ENCODE measurements around the gene C2orf15. TPM values are rescaled to one million over a fixed set of nuclear protein-coding genes. Genes with fewer than 3 reads are reported as not detected.
A peak's percentile ranks its signal among the peaks of the same experiment; 100 is the strongest.

Gene C2orf15
- total and polyA plus RNA-seq, 9 of the 15 experiments (the other 6 are each of a cell fraction or from before 2014, with no cell fraction given) = 0.04 to 0.27 (median 0.15) TPM; not detected in 1

GRCh38 chr2:99140860-99141109, 722 bp upstream of the C2orf15 start (continued):
- TF ChIP-seq RBM34 (IDR thresholded peaks at IDR 0.05; ENCODE audit: borderline replicate concordance, insufficient read depth, low read length) = no peak
- 0 out of 2 replicates have a peak, but pooled peaks have one; percentile 9 for TF ChIP-seq KDM2B (CRISPR knock-in tag; IDR thresholded peaks at IDR 0.05)
- no peak for TF ChIP-seq ZNF644 (tag; IDR thresholded peaks at IDR 0.05; ENCODE audit: low read depth)
- TF ChIP-seq GMEB1 (CRISPR knock-in tag; IDR thresholded peaks at IDR 0.05) = no peak
- TF ChIP-seq STAG1 (CRISPR knock-in tag; IDR thresholded peaks at IDR 0.05; ENCODE audit: borderline replicate concordance) = no peak

DNA sequence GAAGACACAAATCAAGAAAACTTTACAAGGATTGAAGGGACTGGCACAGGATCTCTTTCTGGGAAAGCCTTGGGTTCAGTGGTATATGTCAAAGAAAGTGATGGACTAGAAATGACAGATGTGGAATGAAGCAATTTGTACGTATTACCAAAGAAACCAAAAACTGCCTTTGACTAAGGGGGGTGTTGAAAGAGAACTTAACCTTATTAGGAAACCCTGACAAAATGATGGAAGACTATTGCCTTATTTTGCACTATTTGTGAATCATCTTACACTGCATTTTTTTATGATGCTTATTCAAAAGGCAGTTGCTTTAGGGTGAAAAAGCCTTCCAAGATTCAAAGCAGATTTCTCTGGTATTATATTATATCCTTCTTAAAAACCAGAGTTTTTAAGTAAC, 9.2 kb downstream of the C2orf15 start:
- Histone ChIP-seq H3K9me3 (replicated peaks; ENCODE audit: control insufficient read depth, insufficient read depth, low read depth, low read length) (no peaks in the 10 kb centered on the region), H3K9ac (ENCODE audit: insufficient read depth in 1 of 2, low read depth in 2 of 2, low read length in 2 of 2) (no peak overlapping the region), H2AFZ (ENCODE audit: low read depth, low read length) (no peak overlapping the region), H3K27ac (ENCODE audit: extremely low read depth, low read depth, low read length) (no peak overlapping the region), H3K27me3 (ENCODE audit: control insufficient read depth in 2 of 2, insufficient read depth in 2 of 2, low read length in 2 of 2) (no peaks in the 10 kb centered on the region), H3K4me1 (replicated peaks in 1 of 2; ENCODE audit: control insufficient read depth in 2 of 2, insufficient read depth in 2 of 2, low read length in 2 of 2) (peaks cover 11 to 16% of the 10 kb centered on the region in 2 experiments; a peak in 4 of 5 replicates), H3K79me2 (ENCODE audit: control insufficient read depth, insufficient read depth, low read length) (peaks cover 27% of the 10 kb centered on the region), H4K20me1 (replicated peaks; ENCODE audit: control insufficient read depth, insufficient read depth, low read length) (no peaks in the 10 kb centered on the region), H3K36me3 (ENCODE audit: control insufficient read depth, insufficient read depth, low read length) (peaks cover 6% of the 10 kb centered on the region; the same call in 1 of the 3 replicates), H3K4me3 (no peak overlapping the region), H3K9me1 (ENCODE audit: control insufficient read depth, insufficient read depth, low read length) (no peaks in the 10 kb centered on the region), H3K4me2 (ENCODE audit: insufficient read depth, low read length) (no peak overlapping the region)
- no peak for FAIRE-seq
- TF ChIP-seq ZNF3 (CRISPR knock-in tag; IDR thresholded peaks at IDR 0.05) (no peak), ZNF12 (CRISPR knock-in tag; IDR thresholded peaks at IDR 0.05) (no peak)
- no TSS peak for BruUV-seq (replicated peaks)
- no peak for DNase-seq (ENCODE audit: extremely low read depth in 1 of 4, low spot score in 3 of 4)
- CTCF ChIA-PET (ENCODE audit: low intra/inter-chr PET ratio) = no interaction called here
- 78% methylated on average over 1 of the region's 1 CpG for WGBS (ENCODE audit: insufficient coverage, low coverage, missing lambda C conversion rate)
- intact Hi-C loops (cut with micrococcal nuclease) = no loop called here
- POLR2A ChIA-PET = no interaction called here
- in situ Hi-C loops (cut with MboI) = no loop called here
- no peak for ATAC-seq
